HepG2 (cell line): ENCODE data around the gene DHH. TPM values are rescaled to one million over a fixed set of nuclear protein-coding genes. Genes with fewer than 3 reads are reported as not detected.

Experiments used
- AHDC1 ChIP-seq: sonication (generic); formaldehyde crosslinking; IDR thresholded peaks from 2 replicates; pipeline ENCODE4 v1.5.1; 2020; ENCODE audit warnings: mild to moderate bottlenecking, missing genetic modification reagents, borderline replicate concordance
- CSRNP1 ChIP-seq: sonication (generic); formaldehyde crosslinking; IDR thresholded peaks from 2 replicates; pipeline ENCODE4 v1.8.1; 2023; ENCODE audit warnings: mild to moderate bottlenecking, missing genetic modification reagents
- ETV5 ChIP-seq: IDR thresholded peaks from 2 replicates; pipeline ENCODE4 v1.6.1; 2018; ENCODE audit warnings: missing biosample characterization, missing genetic modification reagents, inconsistent platforms, borderline replicate concordance
- GLI4 ChIP-seq: sonication (generic); formaldehyde crosslinking; IDR thresholded peaks from 2 replicates; pipeline ENCODE4 v1.5.1; 2020; ENCODE audit warnings: missing genetic modification reagents, mild to moderate bottlenecking, moderate library complexity, borderline replicate concordance
- GTF3A ChIP-seq: sonication (generic); formaldehyde crosslinking; conservative IDR thresholded peaks from 2 replicates; pipeline ENCODE4 v1.4.0; 2020; ENCODE audit warnings: mild to moderate bottlenecking, missing genetic modification reagents
- IRF9 ChIP-seq: sonication (generic); formaldehyde crosslinking; IDR thresholded peaks from 2 replicates; pipeline ENCODE4 v1.8.0; 2022; ENCODE audit warnings: missing genetic modification reagents, mild to moderate bottlenecking, borderline replicate concordance
- KLF15 ChIP-seq: sonication (generic); formaldehyde crosslinking; IDR thresholded peaks from 2 replicates; pipeline ENCODE4 v1.8.1; 2023; ENCODE audit warnings: borderline replicate concordance, mild to moderate bottlenecking, inconsistent platforms, missing genetic modification reagents, mixed read lengths
- RBFOX2 ChIP-seq: fragments of 200-400 bp; formaldehyde crosslinking; IDR thresholded peaks from 2 replicates; pipeline ENCODE4 v1.6.1; 2017; ENCODE audit warnings: low read depth, mild to moderate bottlenecking, low read length
- RORA ChIP-seq: sonication (generic); formaldehyde crosslinking; IDR thresholded peaks from 2 replicates; pipeline ENCODE4 v1.5.0; 2020; ENCODE audit warnings: mild to moderate bottlenecking, missing genetic modification reagents, moderate library complexity
- SP140L ChIP-seq: sonication (generic); formaldehyde crosslinking; IDR thresholded peaks from 2 replicates; pipeline ENCODE4 v1.4.0; 2020; ENCODE audit warnings: missing genetic modification reagents, borderline replicate concordance
- SSRP1 ChIP-seq: IDR thresholded peaks from 2 replicates; pipeline ENCODE4 v1.6.1; 2016; ENCODE audit warnings: control low read depth
- TP53 ChIP-seq: sonication (generic); formaldehyde crosslinking; conservative IDR thresholded peaks from 2 replicates; pipeline ENCODE4 v1.4.0; 2020; ENCODE audit warnings: missing genetic modification reagents
- ZBTB21 ChIP-seq: sonication (generic); formaldehyde crosslinking; IDR thresholded peaks from 2 replicates; pipeline ENCODE4 v1.4.0; 2020; ENCODE audit warnings: missing genetic modification reagents
- ZFP36L2 ChIP-seq: sonication (generic); formaldehyde crosslinking; IDR thresholded peaks from 2 replicates; pipeline ENCODE4 v1.4.0; 2020; ENCODE audit warnings: missing genetic modification reagents
- ZFP37 ChIP-seq: sonication (generic); formaldehyde crosslinking; IDR thresholded peaks from 2 replicates; pipeline ENCODE4 v1.4.0; 2020; ENCODE audit warnings: missing genetic modification reagents, borderline replicate concordance
- ZFY ChIP-seq: sonication (generic); formaldehyde crosslinking; IDR thresholded peaks from 2 replicates; pipeline ENCODE4 v1.4.0; 2020; ENCODE audit warnings: missing genetic modification reagents
- ZNF17 ChIP-seq: sonication (generic); formaldehyde crosslinking; IDR thresholded peaks from 2 replicates; pipeline ENCODE4 v1.5.0; 2020; ENCODE audit warnings: mild to moderate bottlenecking, missing genetic modification reagents
- ZNF329 ChIP-seq: sonication (generic); formaldehyde crosslinking; IDR thresholded peaks from 2 replicates; pipeline ENCODE4 v1.9.0; 2021; ENCODE audit warnings: low read depth, mild to moderate bottlenecking, missing genetic modification reagents
- ZNF431 ChIP-seq: sonication (generic); formaldehyde crosslinking; IDR thresholded peaks from 2 replicates; pipeline ENCODE4 v1.9.0; 2022; ENCODE audit warnings: missing genetic modification reagents, low read depth, mild to moderate bottlenecking, borderline replicate concordance
- ZNF468 ChIP-seq: sonication (generic); formaldehyde crosslinking; IDR thresholded peaks from 2 replicates; pipeline ENCODE4 v1.8.0; 2022; ENCODE audit warnings: mild to moderate bottlenecking, moderate library complexity, missing genetic modification reagents
- ZNF788 ChIP-seq: sonication (generic); formaldehyde crosslinking; IDR thresholded peaks from 2 replicates; pipeline ENCODE4 v1.5.0; 2020; ENCODE audit warnings: mild to moderate bottlenecking, missing genetic modification reagents, borderline replicate concordance
- ZNF850 ChIP-seq: sonication (generic); formaldehyde crosslinking; conservative IDR thresholded peaks from 2 replicates; pipeline ENCODE4 v1.9.0; 2021; ENCODE audit warnings: mild to moderate bottlenecking, missing genetic modification reagents
- polyA plus RNA-seq, 8 experiments: library from polyadenylated mRNA; depleted of rRNA in 3 of 8; stranded (reverse) in 7 of 8; unstranded in 1 of 8; fragments of >200 nt; fragmentation: Illumina TruSeq in 4 of 8; extraction: Trizol in 4 of 8; gene quantifications; 2 replicates each; pipeline versions ENCODE4 v1.2.1 to v1.2.3, GENCODE V29; 2011 to 2016; ENCODE audit warnings: low read depth in 4 of 8, missing spikeins in 1 of 8, mixed read lengths in 1 of 8; ENCODE audit not compliant: insufficient read depth in 1 of 8
- total RNA-seq, 5 experiments: library from RNA; depleted of rRNA; stranded (reverse); fragments of >200 nt; fragmentation: Illumina TruSeq; extraction: Trizol; gene quantifications; 2 replicates each; pipeline ENCODE4 v1.2.3, GENCODE V29; 2016; ENCODE audit warnings: low read depth in 1 of 5

DHH gene
- total and polyA plus RNA-seq, 2 of the 13 experiments (the other 11 are each of a cell fraction or from before 2014, with no cell fraction given): not detected

GRCh38 chr12:49055978-49056754 is 38.4 kb downstream of the DHH start (continued):
- TF ChIP-seq ZNF850 (CRISPR knock-in tag) (no peak), ZNF431 (no peak), KLF15 (CRISPR knock-in tag) (no peak), GLI4 (no peak), ETV5 (CRISPR knock-in tag) (peak; percentile 45; the same call in 1 of the 2 replicates), RBFOX2 (no peak), ZNF329 (CRISPR knock-in tag) (no peak), ZFY (CRISPR knock-in tag) (peak; percentile 47; the same call in 1 of the 2 replicates), GTF3A (no peak), ZNF788 (no peak), CSRNP1 (CRISPR knock-in tag) (no peak), RORA (CRISPR knock-in tag) (no peak), ZBTB21 (CRISPR knock-in tag) (no peak), ZFP36L2 (CRISPR knock-in tag) (no peak), AHDC1 (CRISPR knock-in tag) (no peak), IRF9 (CRISPR knock-in tag) (no peak), ZNF17 (CRISPR knock-in tag) (no peak), ZFP37 (CRISPR knock-in tag) (no peak), ZNF468 (CRISPR knock-in tag) (no peak), SP140L (CRISPR knock-in tag) (no peak), SSRP1 (CRISPR knock-in tag) (no peak), TP53 (CRISPR knock-in tag) (no peak)
